ENCODE measurements around the gene ALDH1L2. TPM values are rescaled to one million over a fixed set of nuclear protein-coding genes. Genes with fewer than 3 reads are reported as not detected.

The ALDH1L2 gene
- total RNA-seq, 1 experiment from 2014 or later: 1.9 TPM

GRCh38 chr12:105032703-105033357 lies 51.4 kb downstream of the ALDH1L2 start:
- peaks cover 2 to 8% (median 4%) of the 10 kb centered on the region in 3 experiments; a peak in 3 of 7 replicates for H3K36me3 Mint-ChIP-seq (ENCODE audit: insufficient read depth in 1 of 3, low read depth in 3 of 3)
- WGBS (ENCODE audit: extremely low coverage, insufficient read length, low lambda C conversion rate): no CpG with 5 or more reads among the region's 4 CpGs
- Histone ChIP-seq H3K9ac (ENCODE audit: extremely low read depth, insufficient read length, low read length) (no peak overlapping the region), H3K79me2 (ENCODE audit: insufficient read depth, low read length) (no peaks in the 10 kb centered on the region), H3K23me2 (ENCODE audit: insufficient read length, low read depth, low read length, poor library complexity, severe bottlenecking) (no peaks in the 10 kb centered on the region), H2BK12ac (ENCODE audit: insufficient read length, low read depth, low read length) (no peak overlapping the region), H2AFZ (ENCODE audit: low read length) (no peak overlapping the region), H4K8ac (replicated peaks; ENCODE audit: insufficient read length, low read depth, low read length) (no peak overlapping the region), H2BK120ac (ENCODE audit: low read depth, low read length, poor library complexity, severe bottlenecking) (no peak overlapping the region), H3K27me3 (ENCODE audit: insufficient read depth, low read length) (no peaks in the 10 kb centered on the region), H2BK20ac (ENCODE audit: low read depth, low read length, poor library complexity, severe bottlenecking) (no peak overlapping the region), H4K5ac (ENCODE audit: insufficient read length, low read depth, low read length) (no peak overlapping the region), H3K56ac (ENCODE audit: insufficient read length, low read depth, low read length) (no peak overlapping the region), H3K14ac (ENCODE audit: insufficient read depth, low read length) (no peak overlapping the region), H3K79me1 (ENCODE audit: insufficient read depth, low read depth, low read length, poor library complexity, severe bottlenecking) (no peaks in the 10 kb centered on the region), H3K4me2 (ENCODE audit: insufficient read depth, insufficient read length, low read length) (no peak overlapping the region), H3K4me1 (ENCODE audit: insufficient read depth, low read length) (no peaks in the 10 kb centered on the region), H3K27ac (ENCODE audit: insufficient read length, low read depth, low read length) (no peak overlapping the region), H3K4ac (ENCODE audit: low read depth, low read length) (no peak overlapping the region), H3K18ac (ENCODE audit: insufficient read length, low read depth, low read length) (no peak overlapping the region), H4K91ac (ENCODE audit: insufficient read length, low read depth, low read length) (no peak overlapping the region), H2BK5ac (ENCODE audit: insufficient read length, low read length) (no peak overlapping the region), H3K9me3 (ENCODE audit: control insufficient read depth, low read depth, low read length) (no peaks in the 10 kb centered on the region), H2AK5ac (ENCODE audit: insufficient read length, low read length) (no peak overlapping the region), H2BK15ac (ENCODE audit: low read depth, low read length) (no peak overlapping the region), H3K23ac (ENCODE audit: insufficient read length, low read depth, low read length) (no peak overlapping the region), H4K20me1 (ENCODE audit: control insufficient read depth, insufficient read depth, insufficient read length) (no peaks in the 10 kb centered on the region), H3T11ph (ENCODE audit: low read length) (no peak overlapping the region)
- H3K4me3 Mint-ChIP-seq: no peak overlapping the region
- no peaks in the 10 kb centered on the region for H3K4me1 Mint-ChIP-seq
- no peak overlapping the region for H3K27ac Mint-ChIP-seq
- no peaks in the 10 kb centered on the region for H3K27me3 Mint-ChIP-seq (ENCODE audit: low read depth)
- TF ChIP-seq CTCF (conservative IDR thresholded peaks at IDR 0.05): no peak
- no peaks in the 10 kb centered on the region for H3K9me3 Mint-ChIP-seq
- DNase-seq: no peak

Measured in H9 (cell line).